Hepatic stellate cell (primary cell): ENCODE data around the gene ZC3H14.
A peak's percentile ranks its signal among the peaks of the same experiment; 100 is the strongest.

ENCODE experiments used
- DNase-seq: peaks from one replicate; pipeline ENCODE4 v3.0.0; 2011; ENCODE audit warnings: low spot score

Gene ZC3H14

GRCh38 chr14:88551980-88552431 lies 10.8 kb upstream of the ZC3H14 start:
- peak; percentile 25 for DNase-seq

GRCh38 chr14:88552876-88553275 lies 10.0 kb upstream of the ZC3H14 start:
- no peak for DNase-seq

GRCh38 chr14:88553886-88554456 lies 8.9 kb upstream of the ZC3H14 start:
- DNase-seq, result no peak

- peak; percentile 85 for DNase-seq
These were observed 8.2 kb upstream of the ZC3H14 start, which contains the start of gene PTPN21 for GRCh38 chr14:88554457-88555286. Gene PTPN21, minus strand, starts transcription at chr14:88555007. Its CDS starts 4,590 bp downstream, at chr14:88550417.

- DNase-seq, result peak; percentile 7
These were observed 6.3 kb upstream of the ZC3H14 start for GRCh38 chr14:88556581-88556980.

GRCh38 chr14:88559852-88560251 lies 3.0 kb upstream of the ZC3H14 start:
- DNase-seq, result peak; percentile 62

- DNase-seq, result no peak
These were observed 356 bp upstream of the ZC3H14 start for GRCh38 chr14:88562532-88562830.

GRCh38 chr14:88563845-88564244 lies 1.0 kb downstream of the ZC3H14 start:
- DNase-seq, result no peak

- DNase-seq, result no peak
These were observed 2.6 kb downstream of the ZC3H14 start for GRCh38 chr14:88565427-88565826.

- DNase-seq, result no peak
These were observed 5.4 kb downstream of the ZC3H14 start for GRCh38 chr14:88568196-88568595.

GRCh38 chr14:88572117-88572516 lies 9.3 kb downstream of the ZC3H14 start:
- DNase-seq, result no peak

GRCh38 chr14:88576222-88576621 lies 13.4 kb downstream of the ZC3H14 start:
- no peak for DNase-seq

- DNase-seq, result no peak
These were observed 21.6 kb downstream of the ZC3H14 start for GRCh38 chr14:88584451-88584850.

- DNase-seq, result no peak
These were observed 25.2 kb downstream of the ZC3H14 start for GRCh38 chr14:88588081-88588480.

- no peak for DNase-seq
These were observed 27.3 kb downstream of the ZC3H14 start for GRCh38 chr14:88590173-88590572.

- DNase-seq, result no peak
These were observed 29.2 kb downstream of the ZC3H14 start for GRCh38 chr14:88592031-88592430.

GRCh38 chr14:88597038-88597437 lies 34.2 kb downstream of the ZC3H14 start:
- no peak for DNase-seq

- DNase-seq, result no peak
These were observed 34.8 kb downstream of the ZC3H14 start for GRCh38 chr14:88597601-88598000.

- DNase-seq, result no peak
These were observed 35.3 kb downstream of the ZC3H14 start for GRCh38 chr14:88598097-88598675.

GRCh38 chr14:88599326-88599725 lies 36.5 kb downstream of the ZC3H14 start:
- DNase-seq, result no peak

- no peak for DNase-seq
These were observed 37.1 kb downstream of the ZC3H14 start for GRCh38 chr14:88599761-88600439.

GRCh38 chr14:88604212-88604611 lies 41.4 kb downstream of the ZC3H14 start:
- no peak for DNase-seq

- DNase-seq, result no peak
These were observed 42.8 kb downstream of the ZC3H14 start for GRCh38 chr14:88605594-88605993.
